HEK293 (cell line): Measurements from ENCODE around the gene CROCC.
"Not testable (repeated sequence)": the region's sequence is repeated elsewhere in the genome, so short reads cannot be mapped to it uniquely, and the experiment has no call there.

ENCODE experiments used
- SCRT2 ChIP-seq: fragments of 450-650 bp; formaldehyde crosslinking; IDR thresholded peaks from 2 replicates; pipeline ENCODE4 v1.5.1; 2016; ENCODE audit warnings: missing biosample characterization, missing genetic modification characterization
- ZNF133 ChIP-seq: fragments of 450-650 bp; formaldehyde crosslinking; IDR thresholded peaks from 2 replicates; pipeline ENCODE4 v1.5.1; 2016; ENCODE audit warnings: missing biosample characterization, missing genetic modification characterization
- ZNF175 ChIP-seq: fragments of 450-650 bp; formaldehyde crosslinking; IDR thresholded peaks from 2 replicates; pipeline ENCODE4 v1.5.1; 2016; ENCODE audit warnings: missing biosample characterization, missing genetic modification characterization
- ZNF544 ChIP-seq: fragments of 450-650 bp; formaldehyde crosslinking; IDR thresholded peaks from 2 replicates; pipeline ENCODE4 v1.5.0; 2017; ENCODE audit warnings: missing biosample characterization, missing genetic modification characterization
- ZNF600 ChIP-seq: fragments of 450-650 bp; formaldehyde crosslinking; IDR thresholded peaks from 2 replicates; pipeline ENCODE4 v1.5.1; 2016; ENCODE audit warnings: missing biosample characterization, missing genetic modification characterization
- ZNF701 ChIP-seq: fragments of 450-650 bp; formaldehyde crosslinking; IDR thresholded peaks from 2 replicates; pipeline ENCODE4 v1.5.1; 2016; ENCODE audit warnings: missing biosample characterization, missing genetic modification characterization
- TF ChIP-seq, protein P1 (sequence below): fragments of 450-650 bp; formaldehyde crosslinking; IDR thresholded peaks from 2 replicates; pipeline ENCODE4 v1.5.1; 2016; ENCODE audit warnings: missing biosample characterization, missing genetic modification characterization
- TF ChIP-seq, protein P2 (sequence below): fragments of 450-650 bp; formaldehyde crosslinking; IDR thresholded peaks from 2 replicates; pipeline ENCODE4 v1.5.1; 2017; ENCODE audit warnings: missing biosample characterization, missing genetic modification characterization
- TF ChIP-seq, protein P3 (sequence below): fragments of 450-650 bp; formaldehyde crosslinking; IDR thresholded peaks from 2 replicates; pipeline ENCODE4 v1.5.1; 2016; ENCODE audit warnings: missing biosample characterization, missing genetic modification characterization, low read depth

DNA sequence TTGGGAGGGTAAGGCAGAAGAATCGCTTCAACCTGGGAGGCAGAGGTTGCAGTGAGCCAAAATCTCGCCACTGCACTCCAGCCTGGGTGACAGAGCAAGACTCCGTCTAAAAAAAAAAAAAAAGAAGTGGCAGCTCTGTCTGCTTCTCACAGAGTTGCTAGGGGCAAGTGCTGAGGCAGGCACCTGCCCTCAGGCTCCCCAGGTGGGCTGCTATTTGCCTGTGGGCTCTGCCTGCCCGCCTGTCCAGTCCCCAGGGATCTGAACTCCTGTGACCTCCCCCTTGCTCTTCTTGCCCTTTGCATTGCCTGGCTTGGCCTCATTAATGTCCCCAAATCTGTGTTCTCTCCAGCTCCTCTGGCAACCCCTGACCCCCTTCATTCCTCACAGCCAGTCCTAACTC, 30.6 kb downstream of the CROCC start:
- TF ChIP-seq, protein P1, sequence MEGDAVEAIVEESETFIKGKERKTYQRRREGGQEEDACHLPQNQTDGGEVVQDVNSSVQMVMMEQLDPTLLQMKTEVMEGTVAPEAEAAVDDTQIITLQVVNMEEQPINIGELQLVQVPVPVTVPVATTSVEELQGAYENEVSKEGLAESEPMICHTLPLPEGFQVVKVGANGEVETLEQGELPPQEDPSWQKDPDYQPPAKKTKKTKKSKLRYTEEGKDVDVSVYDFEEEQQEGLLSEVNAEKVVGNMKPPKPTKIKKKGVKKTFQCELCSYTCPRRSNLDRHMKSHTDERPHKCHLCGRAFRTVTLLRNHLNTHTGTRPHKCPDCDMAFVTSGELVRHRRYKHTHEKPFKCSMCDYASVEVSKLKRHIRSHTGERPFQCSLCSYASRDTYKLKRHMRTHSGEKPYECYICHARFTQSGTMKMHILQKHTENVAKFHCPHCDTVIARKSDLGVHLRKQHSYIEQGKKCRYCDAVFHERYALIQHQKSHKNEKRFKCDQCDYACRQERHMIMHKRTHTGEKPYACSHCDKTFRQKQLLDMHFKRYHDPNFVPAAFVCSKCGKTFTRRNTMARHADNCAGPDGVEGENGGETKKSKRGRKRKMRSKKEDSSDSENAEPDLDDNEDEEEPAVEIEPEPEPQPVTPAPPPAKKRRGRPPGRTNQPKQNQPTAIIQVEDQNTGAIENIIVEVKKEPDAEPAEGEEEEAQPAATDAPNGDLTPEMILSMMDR (tag by site-specific recombination) = not testable (repeated sequence)
- not testable (repeated sequence) for TF ChIP-seq SCRT2 (tag by site-specific recombination); ZNF600; ZNF133; ZNF701 (tag by site-specific recombination); ZNF544 (tag by site-specific recombination); ZNF175 (tag by site-specific recombination)
- TF ChIP-seq, protein P2, sequence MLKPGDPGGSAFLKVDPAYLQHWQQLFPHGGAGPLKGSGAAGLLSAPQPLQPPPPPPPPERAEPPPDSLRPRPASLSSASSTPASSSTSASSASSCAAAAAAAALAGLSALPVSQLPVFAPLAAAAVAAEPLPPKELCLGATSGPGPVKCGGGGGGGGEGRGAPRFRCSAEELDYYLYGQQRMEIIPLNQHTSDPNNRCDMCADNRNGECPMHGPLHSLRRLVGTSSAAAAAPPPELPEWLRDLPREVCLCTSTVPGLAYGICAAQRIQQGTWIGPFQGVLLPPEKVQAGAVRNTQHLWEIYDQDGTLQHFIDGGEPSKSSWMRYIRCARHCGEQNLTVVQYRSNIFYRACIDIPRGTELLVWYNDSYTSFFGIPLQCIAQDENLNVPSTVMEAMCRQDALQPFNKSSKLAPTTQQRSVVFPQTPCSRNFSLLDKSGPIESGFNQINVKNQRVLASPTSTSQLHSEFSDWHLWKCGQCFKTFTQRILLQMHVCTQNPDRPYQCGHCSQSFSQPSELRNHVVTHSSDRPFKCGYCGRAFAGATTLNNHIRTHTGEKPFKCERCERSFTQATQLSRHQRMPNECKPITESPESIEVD (tag by site-specific recombination) = not testable (repeated sequence)
- TF ChIP-seq, protein P3, sequence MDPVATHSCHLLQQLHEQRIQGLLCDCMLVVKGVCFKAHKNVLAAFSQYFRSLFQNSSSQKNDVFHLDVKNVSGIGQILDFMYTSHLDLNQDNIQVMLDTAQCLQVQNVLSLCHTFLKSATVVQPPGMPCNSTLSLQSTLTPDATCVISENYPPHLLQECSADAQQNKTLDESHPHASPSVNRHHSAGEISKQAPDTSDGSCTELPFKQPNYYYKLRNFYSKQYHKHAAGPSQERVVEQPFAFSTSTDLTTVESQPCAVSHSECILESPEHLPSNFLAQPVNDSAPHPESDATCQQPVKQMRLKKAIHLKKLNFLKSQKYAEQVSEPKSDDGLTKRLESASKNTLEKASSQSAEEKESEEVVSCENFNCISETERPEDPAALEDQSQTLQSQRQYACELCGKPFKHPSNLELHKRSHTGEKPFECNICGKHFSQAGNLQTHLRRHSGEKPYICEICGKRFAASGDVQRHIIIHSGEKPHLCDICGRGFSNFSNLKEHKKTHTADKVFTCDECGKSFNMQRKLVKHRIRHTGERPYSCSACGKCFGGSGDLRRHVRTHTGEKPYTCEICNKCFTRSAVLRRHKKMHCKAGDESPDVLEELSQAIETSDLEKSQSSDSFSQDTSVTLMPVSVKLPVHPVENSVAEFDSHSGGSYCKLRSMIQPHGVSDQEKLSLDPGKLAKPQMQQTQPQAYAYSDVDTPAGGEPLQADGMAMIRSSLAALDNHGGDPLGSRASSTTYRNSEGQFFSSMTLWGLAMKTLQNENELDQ = not testable (repeated sequence)
